ENCODE measurements around the gene COL5A3. TPM values are rescaled to one million over a fixed set of nuclear protein-coding genes. Genes with fewer than 3 reads are reported as not detected.

Gene COL5A3
- total and polyA plus RNA-seq, 3 donors from 2014 or later, result 5.5 to 7.6 (median 7.0) TPM

DNA sequence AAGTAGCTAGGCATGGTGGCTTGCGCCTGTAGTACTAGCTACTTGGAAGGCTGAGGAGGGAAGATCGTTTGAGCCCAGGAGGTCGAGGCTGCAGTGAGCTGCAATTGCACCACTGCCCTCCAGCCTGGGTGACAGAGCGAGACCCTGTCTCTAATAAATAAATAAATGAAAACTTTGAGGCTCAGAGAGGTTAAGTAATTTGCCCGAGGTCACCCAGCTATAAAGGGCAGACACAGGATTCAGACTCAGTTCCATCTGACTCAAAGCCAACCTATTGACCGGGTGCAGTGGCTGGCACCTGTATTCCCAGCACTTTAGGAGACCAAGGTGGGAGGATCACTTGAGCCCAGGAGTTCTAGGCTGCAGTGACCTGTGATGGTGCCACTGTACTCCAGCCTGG lies 66.6 kb downstream of the COL5A3 start:
- no peak overlapping the region for H3K27ac ChIP-seq
- peaks cover 1% of the 10 kb centered on the region for H3K4me1 ChIP-seq
- DNase-seq, result no peak
- no peaks in the 10 kb centered on the region for H3K36me3 ChIP-seq (ENCODE audit: low read depth, missing control alignments)
- no peak overlapping the region for H3K4me3 ChIP-seq
- 91 to 93% methylated on average over 6 of the region's 6 CpGs for WGBS, 2 donors
- no peaks in the 10 kb centered on the region for H3K27me3 ChIP-seq
- no peaks in the 10 kb centered on the region for H3K9me3 ChIP-seq
- intact Hi-C loops (cut with DNase I; ENCODE audit: low total_unique reads), result no loop called here
- TF ChIP-seq, protein P1, sequence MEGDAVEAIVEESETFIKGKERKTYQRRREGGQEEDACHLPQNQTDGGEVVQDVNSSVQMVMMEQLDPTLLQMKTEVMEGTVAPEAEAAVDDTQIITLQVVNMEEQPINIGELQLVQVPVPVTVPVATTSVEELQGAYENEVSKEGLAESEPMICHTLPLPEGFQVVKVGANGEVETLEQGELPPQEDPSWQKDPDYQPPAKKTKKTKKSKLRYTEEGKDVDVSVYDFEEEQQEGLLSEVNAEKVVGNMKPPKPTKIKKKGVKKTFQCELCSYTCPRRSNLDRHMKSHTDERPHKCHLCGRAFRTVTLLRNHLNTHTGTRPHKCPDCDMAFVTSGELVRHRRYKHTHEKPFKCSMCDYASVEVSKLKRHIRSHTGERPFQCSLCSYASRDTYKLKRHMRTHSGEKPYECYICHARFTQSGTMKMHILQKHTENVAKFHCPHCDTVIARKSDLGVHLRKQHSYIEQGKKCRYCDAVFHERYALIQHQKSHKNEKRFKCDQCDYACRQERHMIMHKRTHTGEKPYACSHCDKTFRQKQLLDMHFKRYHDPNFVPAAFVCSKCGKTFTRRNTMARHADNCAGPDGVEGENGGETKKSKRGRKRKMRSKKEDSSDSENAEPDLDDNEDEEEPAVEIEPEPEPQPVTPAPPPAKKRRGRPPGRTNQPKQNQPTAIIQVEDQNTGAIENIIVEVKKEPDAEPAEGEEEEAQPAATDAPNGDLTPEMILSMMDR (IDR thresholded peaks at IDR 0.05), result no peak
- no peak for TF ChIP-seq POLR2A (IDR thresholded peaks at IDR 0.05)

DNA sequence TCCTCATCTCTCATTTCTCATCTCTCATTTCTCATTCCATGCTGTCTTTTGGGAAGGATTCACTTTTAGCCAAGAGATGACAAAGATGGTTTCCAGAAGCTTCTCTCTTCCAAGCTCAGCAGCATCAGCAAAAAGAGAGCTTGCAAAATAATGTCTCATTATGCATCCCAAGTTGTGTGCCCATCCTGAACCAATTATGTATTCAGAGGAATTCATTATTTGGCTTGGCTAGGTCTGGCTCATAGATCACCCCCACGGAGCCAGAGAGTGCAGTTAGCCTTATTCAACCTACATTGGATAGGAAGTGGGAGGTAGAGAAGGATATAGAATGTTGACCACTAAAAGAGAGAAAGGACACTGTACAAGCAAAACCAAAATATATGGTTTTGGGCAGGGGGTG lies 68.6 kb downstream of the COL5A3 start:
- Histone ChIP-seq H3K27me3 (no peaks in the 10 kb centered on the region), H3K27ac (no peak overlapping the region), H3K4me1 (no peaks in the 10 kb centered on the region), H3K36me3 (ENCODE audit: low read depth, missing control alignments) (no peaks in the 10 kb centered on the region), H3K4me3 (no peak overlapping the region), H3K9me3 (no peaks in the 10 kb centered on the region)
- DNase-seq, result no peak
- intact Hi-C loops (cut with DNase I; ENCODE audit: low total_unique reads), result no loop called here
- no peak for TF ChIP-seq POLR2A (IDR thresholded peaks at IDR 0.05)
- TF ChIP-seq, protein P1 (IDR thresholded peaks at IDR 0.05), result no peak
- WGBS, 2 donors, result 68 to 73% methylated on average over 1 of the region's 1 CpG

DNA sequence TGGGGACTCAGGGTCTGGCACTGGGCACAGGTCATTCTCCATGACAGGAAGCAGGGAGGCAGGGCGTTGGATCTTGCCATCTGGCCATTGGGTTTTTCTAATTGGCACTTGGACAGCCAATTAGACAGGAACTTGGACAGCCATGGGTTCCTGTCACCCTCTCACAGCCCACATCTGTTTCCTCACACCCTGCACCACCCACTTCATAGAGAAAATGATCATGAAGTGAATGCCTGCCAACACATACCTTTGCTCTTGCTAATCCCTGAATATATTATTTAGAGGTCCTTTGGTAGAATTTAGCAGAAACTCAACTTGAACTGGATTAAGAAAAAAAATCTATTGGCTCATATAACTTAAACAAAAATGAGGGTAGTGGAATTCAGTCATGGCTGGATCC lies 69.1 kb downstream of the COL5A3 start:
- 91 to 100% methylated on average over 1 of the region's 1 CpG for WGBS, 2 donors

DNA sequence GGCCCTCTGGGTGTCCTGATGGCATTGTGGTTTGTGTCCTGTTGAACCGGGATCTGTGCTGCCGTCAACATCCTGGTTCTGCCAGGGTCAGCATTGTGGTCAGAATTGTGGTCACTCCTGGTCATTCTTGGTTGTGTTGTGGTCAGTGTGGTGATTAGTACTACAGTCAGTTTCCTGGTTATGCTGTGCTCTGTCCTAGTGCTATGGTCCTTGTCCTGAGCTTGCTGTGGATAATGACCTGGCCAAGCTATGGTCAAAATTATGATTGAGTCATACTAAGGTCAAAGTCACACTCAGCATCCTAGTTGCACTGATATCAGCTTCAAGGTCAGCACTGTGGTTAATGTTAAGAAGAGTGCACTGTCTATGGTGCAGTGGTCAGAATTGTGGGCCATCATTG lies 69.5 kb downstream of the COL5A3 start:
- TF ChIP-seq POLR2A (IDR thresholded peaks at IDR 0.05), result no peak
- TF ChIP-seq, protein P1 (IDR thresholded peaks at IDR 0.05), result no peak
- no peak overlapping the region for H3K27ac ChIP-seq
- WGBS, 2 donors, result 56 to 86% methylated on average over 1 to 2 of the region's 2 CpGs

More for the DNA sequence above, 69.1 kb downstream of the COL5A3 start:
- intact Hi-C loops (cut with DNase I; ENCODE audit: low total_unique reads), result no loop called here
- TF ChIP-seq, protein P1 (IDR thresholded peaks at IDR 0.05), result no peak
- no peak for TF ChIP-seq POLR2A (IDR thresholded peaks at IDR 0.05)
- Histone ChIP-seq H3K4me1 (no peaks in the 10 kb centered on the region), H3K9me3 (no peaks in the 10 kb centered on the region), H3K36me3 (ENCODE audit: low read depth, missing control alignments) (no peaks in the 10 kb centered on the region), H3K27ac (no peak overlapping the region), H3K27me3 (no peaks in the 10 kb centered on the region), H3K4me3 (no peak overlapping the region)
- DNase-seq, result no peak

DNA sequence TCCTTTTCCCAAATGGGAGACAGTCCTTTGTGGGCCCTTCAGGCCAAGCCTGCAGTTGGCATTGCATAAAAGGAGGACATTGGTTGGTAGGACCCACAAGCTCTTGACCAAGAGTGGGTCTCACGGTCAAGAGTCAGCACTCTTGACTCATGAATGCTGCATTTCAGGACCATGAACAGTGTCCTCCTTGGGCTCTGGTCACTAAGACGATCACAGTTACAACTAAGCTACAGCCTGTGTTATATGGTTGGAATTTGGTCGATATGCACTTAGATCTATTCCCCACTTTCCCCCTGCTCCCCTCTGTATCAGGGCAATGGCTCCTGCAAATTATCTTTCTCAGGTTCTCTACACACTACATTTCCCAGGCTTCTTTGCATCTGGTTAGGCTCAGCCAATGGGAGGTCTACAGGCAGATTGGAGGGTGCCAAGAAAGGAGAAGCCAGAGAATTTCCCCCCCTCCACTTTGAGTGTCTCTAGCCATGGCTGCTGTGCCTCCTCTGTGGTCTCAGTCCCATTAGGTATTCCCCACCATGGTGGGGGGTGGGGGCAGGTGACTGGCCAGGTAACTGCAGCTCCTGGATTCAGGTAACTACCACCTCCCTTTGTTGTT lies 70.9 kb downstream of the COL5A3 start:
- intact Hi-C loops (cut with DNase I; ENCODE audit: low total_unique reads), result loop anchor here (10.0 kb wide), 2 partner anchors 65 to 295 kb away; partner anchors contain the start of gene S1PR2
- Histone ChIP-seq H3K4me3 (no peak overlapping the region), H3K27me3 (no peaks in the 10 kb centered on the region), H3K36me3 (ENCODE audit: low read depth, missing control alignments) (no peaks in the 10 kb centered on the region), H3K27ac (no peak overlapping the region), H3K4me1 (peaks cover 13% of the 10 kb centered on the region), H3K9me3 (no peaks in the 10 kb centered on the region)
- DNase-seq, result no peak
- TF ChIP-seq POLR2A (IDR thresholded peaks at IDR 0.05), result no peak
- TF ChIP-seq, protein P1 (IDR thresholded peaks at IDR 0.05), result no peak
- WGBS, 2 donors, result 44 to 62% methylated on average over 3 of the region's 3 CpGs

More for the DNA sequence above, 69.5 kb downstream of the COL5A3 start:
- intact Hi-C loops (cut with DNase I; ENCODE audit: low total_unique reads), result no loop called here
- Histone ChIP-seq H3K27me3 (no peaks in the 10 kb centered on the region), H3K4me3 (no peak overlapping the region), H3K36me3 (ENCODE audit: low read depth, missing control alignments) (no peaks in the 10 kb centered on the region), H3K9me3 (no peaks in the 10 kb centered on the region), H3K4me1 (peaks cover 2% of the 10 kb centered on the region)
- no peak for DNase-seq

Data from testis (tissue), 3 donors.